Spinal cord (tissue), 10 donors: ENCODE measurements around the gene GPC6. TPM values are rescaled to one million over a fixed set of nuclear protein-coding genes. Genes with fewer than 3 reads are reported as not detected.

Experiments
- DNase-seq, 6 donors: peaks; one replicate each; pipeline versions ENCODE4 v3.0.0 to v3.0.0-alpha.2; 2013 to 2015; ENCODE audit warnings: low spot score in 6 of 6, low read depth in 4 of 6
- H3K27ac ChIP-seq: one replicate; pipeline ENCODE4 v1.5.1; 2013; ENCODE audit warnings: low read depth, low read length, control low read depth
- H3K27me3 ChIP-seq: one replicate; pipeline ENCODE4 v1.6.1; 2013; ENCODE audit warnings: low read length; ENCODE audit not compliant: control insufficient read depth, insufficient read depth
- H3K36me3 ChIP-seq: one replicate; pipeline ENCODE4 v1.6.1; 2013; ENCODE audit warnings: low read length; ENCODE audit not compliant: control insufficient read depth, insufficient read depth
- H3K4me1 ChIP-seq: one replicate; pipeline ENCODE4 v1.6.1; 2013; ENCODE audit warnings: low read length; ENCODE audit not compliant: control insufficient read depth, insufficient read depth
- H3K4me3 ChIP-seq: one replicate; pipeline ENCODE4 v1.5.1; 2013; ENCODE audit warnings: low read depth, low read length, control low read depth
- H3K9me3 ChIP-seq: one replicate; pipeline ENCODE4 v1.6.1; 2013; ENCODE audit warnings: low read length; ENCODE audit not compliant: control insufficient read depth, insufficient read depth
- WGBS: methylation state at CpG from one replicate; pipeline ENCODE4 v1.1.5; 2013; ENCODE audit warnings: missing lambda C conversion rate; ENCODE audit not compliant: insufficient coverage; 5-methylcytosine and 5-hydroxymethylcytosine counted together
- polyA plus RNA-seq, 2 donors: library from polyadenylated mRNA; unstranded; fragments of 120-200 nt; gene quantifications; one replicate each; pipeline ENCODE4 v1.2.1, GENCODE V29; 2013; ENCODE audit not compliant: insufficient read length in 2 of 2
- total RNA-seq, 2 donors: library from RNA; depleted of rRNA in 1 of 2; stranded (reverse); fragments of 120-200 nt in 1 of 2; fragments of >200 nt in 1 of 2; gene quantifications; one replicate each; pipeline versions ENCODE4 v1.2.3 to v1.2.4, GENCODE V29; 2013 to 2014
- donor health status: healthy.

GPC6 gene
- total and polyA plus RNA-seq, 4 donors = 19.8 to 109 (median 46.0) TPM

DNA sequence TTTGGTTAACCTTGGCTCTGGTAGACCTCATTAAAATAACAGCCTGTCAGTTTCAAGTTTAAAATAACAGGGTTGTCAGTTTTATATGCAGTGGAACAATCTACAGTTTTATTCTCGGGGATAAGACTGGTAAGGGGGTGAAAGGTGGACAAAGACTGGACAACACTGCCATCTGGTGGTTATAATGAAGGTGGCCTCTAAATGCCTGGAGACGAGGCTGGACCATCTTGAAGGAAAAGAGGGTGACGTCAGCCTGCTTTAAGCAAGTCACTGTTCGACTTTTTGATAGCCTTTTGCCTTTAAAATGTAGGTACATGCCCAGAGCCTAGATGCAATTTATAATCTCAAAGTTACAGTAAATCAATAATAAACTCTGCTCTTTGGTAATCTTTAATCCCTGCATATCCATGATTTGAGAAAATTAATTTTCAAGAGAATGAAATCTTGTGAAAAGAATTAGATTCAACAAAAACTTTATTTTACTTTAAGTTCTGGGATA lies 1135.9 kb downstream of the GPC6 start:
- WGBS = 0% methylated on average over 3 of the region's 4 CpGs
- peak; percentile 71 to 96 (median 80) for DNase-seq
- no peak overlapping the region for H3K27ac ChIP-seq

DNA sequence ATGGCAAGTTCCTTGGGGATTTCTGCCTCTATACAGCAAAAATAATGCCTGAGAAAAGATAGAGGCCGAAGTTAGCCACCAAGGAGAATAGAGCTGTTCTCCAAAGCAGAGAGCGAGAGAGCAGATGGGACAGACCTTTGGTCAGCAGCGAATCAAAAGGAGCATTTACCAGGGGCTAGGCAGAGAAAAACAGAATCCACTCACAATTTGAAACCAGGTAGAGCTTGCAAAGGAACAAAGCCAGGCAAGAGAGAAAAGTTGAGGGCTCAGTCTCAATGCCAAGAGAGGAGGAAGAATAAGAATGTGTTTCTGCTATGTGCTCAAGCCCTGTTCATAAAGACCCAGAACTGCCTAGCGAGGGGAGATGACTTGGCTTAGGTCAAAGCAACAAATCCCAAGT lies 1140.1 kb downstream of the GPC6 start:
- no peaks in the 10 kb centered on the region for H3K4me1 ChIP-seq
- no peak for DNase-seq
- H3K27ac ChIP-seq = no peak overlapping the region
- no peaks in the 10 kb centered on the region for H3K27me3 ChIP-seq
- no peaks in the 10 kb centered on the region for H3K36me3 ChIP-seq
- no peaks in the 10 kb centered on the region for H3K9me3 ChIP-seq
- 85% methylated on average over 3 of the region's 4 CpGs for WGBS
- no peak overlapping the region for H3K4me3 ChIP-seq

More for the DNA sequence above, 1135.9 kb downstream of the GPC6 start:
- H3K4me1 ChIP-seq = no peaks in the 10 kb centered on the region
- no peaks in the 10 kb centered on the region for H3K36me3 ChIP-seq
- H3K27me3 ChIP-seq = no peaks in the 10 kb centered on the region
- no peaks in the 10 kb centered on the region for H3K9me3 ChIP-seq
- H3K4me3 ChIP-seq = no peak overlapping the region

DNA sequence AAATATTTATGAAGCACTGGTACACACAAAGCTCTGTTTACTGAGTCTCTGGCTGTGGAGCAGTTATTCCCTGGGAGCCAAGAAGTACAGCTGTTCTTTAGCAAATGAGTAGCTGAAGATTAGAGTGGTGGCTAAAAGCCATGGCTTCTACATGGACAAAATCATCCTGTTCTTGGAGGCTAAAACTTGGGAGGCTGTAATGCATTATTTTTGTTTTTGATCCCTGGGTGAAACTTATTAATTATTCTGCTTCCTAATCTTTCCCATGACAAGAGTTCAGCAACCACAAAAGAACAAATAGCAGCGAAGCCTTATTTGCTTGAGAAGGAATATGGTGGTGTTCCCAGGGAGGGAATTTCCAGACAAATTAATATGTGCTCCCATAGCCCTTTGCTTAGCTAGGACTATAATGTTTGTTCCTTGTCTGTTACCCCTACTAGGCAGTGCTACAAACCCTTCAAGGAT lies 1143.4 kb downstream of the GPC6 start:
- Histone ChIP-seq H3K27ac (no peak overlapping the region), H3K9me3 (no peaks in the 10 kb centered on the region), H3K4me3 (no peak overlapping the region), H3K27me3 (no peaks in the 10 kb centered on the region), H3K4me1 (no peaks in the 10 kb centered on the region), H3K36me3 (no peaks in the 10 kb centered on the region)
- WGBS = no CpG with 5 or more reads among the region's 1 CpG
- peak in 2 of 6 donors; percentile 48 to 77 for DNase-seq

DNA sequence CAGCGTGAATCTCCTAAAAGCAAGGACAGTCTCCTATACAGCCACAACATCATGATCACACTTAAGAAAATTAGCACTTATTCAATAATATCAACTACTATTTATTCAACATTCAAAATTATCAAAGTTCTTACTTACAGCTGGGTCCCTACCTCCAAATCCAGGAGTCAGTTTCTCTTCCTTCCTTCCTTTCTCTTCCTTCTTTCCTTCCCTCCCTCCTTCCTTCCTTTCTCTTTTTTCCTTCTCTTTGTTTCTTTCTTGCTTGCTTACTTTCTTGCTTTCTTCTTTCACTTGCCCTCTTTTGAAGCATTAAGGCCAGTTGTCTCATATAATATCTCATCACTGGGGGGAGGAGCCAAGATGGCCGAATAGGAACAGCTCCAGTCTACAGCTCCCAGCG lies 1145.2 kb downstream of the GPC6 start:
- no CpG with 5 or more reads among the region's 3 CpGs for WGBS
- Histone ChIP-seq H3K4me1 (no peaks in the 10 kb centered on the region), H3K36me3 (no peaks in the 10 kb centered on the region), H3K27me3 (no peaks in the 10 kb centered on the region), H3K9me3 (no peaks in the 10 kb centered on the region), H3K4me3 (no peak overlapping the region), H3K27ac (no peak overlapping the region)
- no peak for DNase-seq

DNA sequence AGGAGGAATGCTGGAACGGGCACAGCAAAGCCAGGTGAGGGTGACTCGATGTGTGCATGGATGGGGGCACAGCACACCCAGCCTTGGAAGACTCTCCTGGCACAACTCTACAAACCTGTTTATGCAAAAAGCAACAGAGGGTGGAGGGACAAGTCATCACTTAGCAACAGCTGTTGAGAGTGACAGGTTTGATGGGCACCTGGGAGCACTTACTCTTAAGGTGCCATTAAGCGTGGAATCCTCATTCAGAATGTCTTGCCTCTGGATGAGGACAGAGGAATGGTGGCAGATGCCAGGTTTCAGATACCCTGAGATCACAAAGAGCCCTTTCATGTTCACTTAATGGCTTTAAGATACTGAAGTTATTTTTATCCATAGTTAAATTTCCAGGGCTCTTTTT lies 1155.9 kb downstream of the GPC6 start:
- no peaks in the 10 kb centered on the region for H3K27me3 ChIP-seq
- no peak overlapping the region for H3K4me3 ChIP-seq
- H3K4me1 ChIP-seq = peaks cover 6% of the 10 kb centered on the region
- 75% methylated on average over 1 of the region's 3 CpGs for WGBS
- no peaks in the 10 kb centered on the region for H3K9me3 ChIP-seq
- H3K27ac ChIP-seq = no peak overlapping the region
- no peaks in the 10 kb centered on the region for H3K36me3 ChIP-seq
- DNase-seq = peak in 1 of 6 donors; percentile 60

DNA sequence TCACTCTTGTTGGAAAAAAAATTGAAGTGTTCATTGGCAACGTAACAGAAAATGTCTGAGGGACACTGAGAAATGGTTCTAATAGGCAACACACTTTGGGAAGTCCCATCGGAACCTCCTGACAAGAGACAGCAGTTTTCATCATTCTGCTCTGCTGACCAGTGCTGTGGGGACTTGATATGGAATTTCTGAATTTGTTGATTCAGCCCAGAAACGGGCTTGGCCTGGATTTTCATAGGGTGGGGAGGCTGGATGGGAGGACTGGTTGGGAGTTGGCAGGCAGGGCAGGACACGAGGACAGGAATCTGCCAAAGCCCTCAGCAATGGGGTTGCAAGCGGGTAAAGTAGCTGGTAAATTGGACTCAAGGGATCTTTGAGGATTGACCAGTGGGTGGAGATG lies 1156.4 kb downstream of the GPC6 start:
- Histone ChIP-seq H3K4me1 (peaks cover 6% of the 10 kb centered on the region), H3K27ac (no peak overlapping the region), H3K36me3 (no peaks in the 10 kb centered on the region), H3K9me3 (no peaks in the 10 kb centered on the region), H3K4me3 (no peak overlapping the region), H3K27me3 (no peaks in the 10 kb centered on the region)
- WGBS = 92% methylated on average over 5 of the region's 5 CpGs
- no peak for DNase-seq

DNA sequence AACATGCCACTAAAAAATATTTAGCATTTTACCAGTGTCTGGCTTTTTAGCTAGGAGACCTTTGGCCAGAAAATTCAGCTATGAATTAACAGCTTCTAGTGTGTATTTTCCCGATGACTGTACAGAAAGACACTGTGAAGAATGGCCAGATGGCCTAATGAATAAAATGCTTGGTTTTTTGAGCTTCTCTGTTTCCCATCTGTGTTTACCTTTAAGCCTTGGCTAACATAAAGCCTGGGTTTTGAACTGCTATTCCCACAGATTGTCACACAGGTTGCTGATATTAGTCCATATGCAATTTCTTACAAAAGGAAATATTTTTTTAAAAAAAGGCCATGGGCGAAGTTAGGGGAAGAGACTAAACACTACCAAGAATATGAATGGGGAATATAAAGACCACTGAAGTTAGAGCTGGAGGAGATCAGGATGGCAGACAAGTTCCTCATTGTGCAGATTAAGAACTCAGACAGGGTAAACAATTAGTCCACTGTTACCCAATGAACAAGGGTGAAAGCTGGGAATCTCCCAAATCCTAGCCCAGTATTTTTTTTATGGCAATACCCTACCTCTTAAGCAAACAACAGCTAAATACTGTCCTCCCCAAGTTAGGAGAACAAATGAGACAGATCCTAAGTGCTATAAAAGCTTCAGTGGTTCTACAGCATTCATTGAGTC lies 1157.8 kb downstream of the GPC6 start:
- Histone ChIP-seq H3K36me3 (no peaks in the 10 kb centered on the region), H3K27ac (no peak overlapping the region), H3K4me3 (no peak overlapping the region), H3K27me3 (no peaks in the 10 kb centered on the region), H3K4me1 (peaks cover 6% of the 10 kb centered on the region), H3K9me3 (no peaks in the 10 kb centered on the region)
- WGBS = 71% methylated on average over 1 of the region's 2 CpGs
- DNase-seq = peak in 1 of 6 donors; percentile 75

DNA sequence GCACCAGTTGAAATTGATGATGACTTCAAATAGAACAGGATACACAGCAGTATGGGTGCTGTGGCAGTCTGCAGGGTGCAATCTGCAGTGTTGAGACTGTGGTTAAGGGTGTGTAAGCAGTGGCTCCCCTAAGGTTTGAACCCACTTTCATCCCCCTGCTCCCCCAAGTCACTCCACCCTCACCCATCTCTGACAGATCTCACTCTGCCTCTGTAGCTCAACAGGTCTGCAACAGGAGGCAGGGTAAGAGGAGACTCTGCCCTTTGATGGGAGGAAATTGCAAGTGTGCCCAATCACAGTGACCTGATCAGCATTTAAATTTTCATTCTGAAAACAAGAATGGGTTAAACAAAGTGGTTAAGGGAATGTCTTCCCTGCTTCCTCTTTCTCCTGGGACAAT lies 1160.4 kb downstream of the GPC6 start:
- no peak overlapping the region for H3K4me3 ChIP-seq
- H3K9me3 ChIP-seq = no peaks in the 10 kb centered on the region
- no peak for DNase-seq
- no peak overlapping the region for H3K27ac ChIP-seq
- no peaks in the 10 kb centered on the region for H3K27me3 ChIP-seq
- peaks cover 5% of the 10 kb centered on the region for H3K4me1 ChIP-seq
- no peaks in the 10 kb centered on the region for H3K36me3 ChIP-seq

DNA sequence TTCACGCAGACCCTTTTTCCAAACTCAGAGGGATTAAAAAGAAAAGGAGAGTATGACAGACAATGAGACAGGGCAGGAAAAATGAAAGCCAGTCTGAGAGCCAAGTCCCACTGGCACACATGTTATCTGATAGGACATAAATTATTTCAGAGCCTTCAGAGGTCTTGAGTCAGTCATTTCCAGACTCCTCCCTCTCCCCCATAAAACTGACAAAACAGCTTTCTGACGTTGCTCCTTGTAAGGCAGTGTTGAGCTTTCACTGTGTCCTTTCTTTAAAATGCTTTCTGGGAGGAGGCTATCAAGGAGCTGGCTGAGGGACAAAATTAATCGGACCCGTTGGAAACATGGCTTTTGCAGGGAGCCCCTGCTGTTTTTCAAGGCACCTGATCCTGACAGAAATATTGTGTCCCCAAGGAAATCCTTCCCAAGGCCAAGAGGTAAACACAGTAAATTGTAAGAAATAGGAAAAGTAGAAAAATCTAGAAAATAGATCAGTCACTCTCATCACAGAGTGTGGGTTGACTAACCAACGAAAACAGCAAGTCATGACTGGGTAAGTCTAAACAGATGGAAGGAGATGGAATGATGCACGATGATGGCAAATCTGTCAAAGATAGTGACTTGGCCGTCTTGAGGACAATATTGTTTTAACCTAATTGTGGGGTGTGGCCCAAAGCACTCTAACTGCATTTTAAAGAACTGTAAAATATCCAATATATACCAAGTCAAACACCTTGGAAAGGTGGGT lies 1163.2 kb downstream of the GPC6 start:
- Histone ChIP-seq H3K4me3 (no peak overlapping the region), H3K27me3 (no peaks in the 10 kb centered on the region), H3K36me3 (no peaks in the 10 kb centered on the region), H3K4me1 (no peaks in the 10 kb centered on the region), H3K9me3 (no peaks in the 10 kb centered on the region), H3K27ac (no peak overlapping the region)
- WGBS = 67% methylated on average over 3 of the region's 7 CpGs
- DNase-seq = no peak

DNA sequence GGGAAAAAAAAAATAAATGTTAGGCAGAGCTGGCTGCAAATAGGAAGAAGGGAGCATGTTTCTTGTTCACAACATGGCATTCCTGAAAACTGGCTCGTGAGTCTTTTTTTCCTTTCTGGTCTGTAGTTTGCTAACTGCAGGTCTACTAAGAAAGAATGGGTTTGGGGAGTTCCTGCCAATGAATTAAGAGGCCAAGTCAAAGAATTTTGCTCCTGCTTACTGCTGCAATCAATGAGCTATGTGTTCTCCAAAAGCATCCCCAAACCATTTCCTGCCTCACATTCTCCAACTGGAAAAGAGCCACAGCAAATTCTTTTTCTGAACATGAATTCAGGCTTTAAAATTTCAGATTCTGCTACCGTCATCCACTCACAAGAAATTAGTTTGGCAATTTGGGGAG lies 1164.3 kb downstream of the GPC6 start:
- 0% methylated on average over 1 of the region's 2 CpGs for WGBS
- no peak overlapping the region for H3K4me3 ChIP-seq
- H3K36me3 ChIP-seq = no peaks in the 10 kb centered on the region
- no peaks in the 10 kb centered on the region for H3K4me1 ChIP-seq
- H3K9me3 ChIP-seq = no peaks in the 10 kb centered on the region
- no peak for DNase-seq
- no peaks in the 10 kb centered on the region for H3K27me3 ChIP-seq
- H3K27ac ChIP-seq = no peak overlapping the region
